ENCODE data around the gene HYI.
"Not testable (repeated sequence)": the region's sequence is repeated elsewhere in the genome, so short reads cannot be mapped to it uniquely, and the experiment has no call there.

The HYI gene

DNA sequence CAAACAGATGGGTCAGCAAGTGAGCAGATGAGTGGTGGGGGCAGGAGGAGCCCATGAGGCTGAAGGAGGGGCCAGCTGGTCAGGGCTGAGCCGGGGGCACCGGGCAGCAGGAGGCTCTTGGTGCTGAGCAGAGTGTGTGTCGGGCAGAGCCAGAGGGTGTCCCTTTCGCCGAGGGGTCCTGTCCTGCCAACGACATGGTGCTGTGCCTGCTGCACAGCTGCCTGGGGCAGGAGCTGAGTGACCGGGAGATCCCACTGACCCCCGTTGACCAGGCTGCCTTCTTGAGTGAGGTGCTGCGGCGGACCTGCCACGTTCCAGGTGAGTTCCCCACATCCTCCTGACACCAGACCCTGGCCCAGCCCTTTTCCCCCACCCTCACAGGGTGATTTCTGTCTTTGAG is 27.5 kb downstream of the HYI start:
- no peak for DNase-seq

GRCh38 chr1:43425045-43425444 is 28.7 kb downstream of the HYI start:
- DNase-seq = no peak

- no peak for DNase-seq
These were observed 29.8 kb downstream of the HYI start for GRCh38 chr1:43423672-43424550.

GRCh38 chr1:43422995-43423671 is 30.6 kb downstream of the HYI start:
- DNase-seq = no peak

- DNase-seq = no peak
These were observed 31.6 kb downstream of the HYI start for GRCh38 chr1:43421976-43422750.

DNA sequence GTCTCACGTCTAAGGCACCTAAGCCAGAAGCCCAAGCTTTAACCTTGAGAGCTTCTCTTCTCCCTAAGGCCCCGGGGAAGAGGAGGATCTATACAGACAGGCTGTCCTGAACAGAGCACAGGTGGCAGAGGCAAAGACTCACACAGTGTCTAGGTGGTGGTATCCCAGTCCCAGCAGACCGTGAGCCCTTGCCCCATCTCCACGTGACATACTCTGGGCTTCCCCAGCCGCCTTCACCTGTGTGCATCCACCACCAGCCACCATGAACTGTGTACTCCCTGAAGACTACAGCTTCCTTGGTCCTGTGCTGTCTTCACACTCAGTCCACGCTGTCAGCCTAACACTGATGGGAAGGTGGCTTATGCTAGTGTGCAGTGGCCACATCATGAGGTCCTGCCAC is 32.3 kb downstream of the HYI start:
- no peak for DNase-seq

GRCh38 chr1:43420874-43421273 is 32.9 kb downstream of the HYI start:
- DNase-seq = no peak

- DNase-seq = no peak
These were observed 33.9 kb downstream of the HYI start for GRCh38 chr1:43419627-43420425.

DNA sequence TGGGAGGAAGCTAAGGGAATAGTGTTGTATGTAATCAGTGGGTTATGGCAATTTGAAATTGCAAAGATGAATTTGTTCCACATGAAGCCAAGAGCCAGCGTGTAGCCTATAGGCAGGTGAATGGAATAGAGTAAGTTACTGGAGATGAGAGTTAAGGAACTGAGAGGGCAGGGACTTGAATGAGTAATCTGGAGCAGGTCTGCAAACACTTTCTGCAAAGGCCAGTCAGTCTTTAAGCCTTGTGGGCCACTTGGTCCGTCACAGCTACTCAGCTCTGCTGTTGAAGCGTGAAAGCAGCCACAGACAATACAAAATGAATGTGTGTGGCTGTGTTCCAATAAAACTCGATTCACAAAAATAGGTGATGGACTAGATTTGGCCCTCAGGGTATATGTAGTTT is 34.9 kb downstream of the HYI start:
- no peak for DNase-seq

DNA sequence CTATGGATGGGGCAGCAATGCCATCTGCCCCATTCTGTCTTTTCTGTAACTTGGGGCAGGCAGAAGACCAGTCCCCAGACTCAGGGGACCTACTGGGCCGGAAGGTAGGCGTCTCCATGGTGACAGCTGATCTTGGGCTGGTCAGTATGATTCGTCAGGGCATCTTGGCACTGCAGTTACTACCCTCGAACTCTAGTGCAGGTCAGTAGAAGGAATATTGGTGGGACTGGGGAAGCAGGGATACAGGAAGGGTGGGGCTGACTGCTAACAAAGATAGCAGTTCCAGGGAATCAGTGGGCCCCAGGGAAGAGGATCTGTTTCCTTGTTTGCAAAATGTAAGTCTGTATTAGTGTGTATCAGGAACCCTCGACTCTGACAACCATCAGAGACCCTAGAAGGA is 37.8 kb downstream of the HYI start:
- DNase-seq = no peak

GRCh38 chr1:43414634-43415223 is 39.0 kb downstream of the HYI start:
- DNase-seq = peak; percentile 42

- DNase-seq = not testable (repeated sequence)
These were observed 40.3 kb downstream of the HYI start for GRCh38 chr1:43413426-43413825.

DNA sequence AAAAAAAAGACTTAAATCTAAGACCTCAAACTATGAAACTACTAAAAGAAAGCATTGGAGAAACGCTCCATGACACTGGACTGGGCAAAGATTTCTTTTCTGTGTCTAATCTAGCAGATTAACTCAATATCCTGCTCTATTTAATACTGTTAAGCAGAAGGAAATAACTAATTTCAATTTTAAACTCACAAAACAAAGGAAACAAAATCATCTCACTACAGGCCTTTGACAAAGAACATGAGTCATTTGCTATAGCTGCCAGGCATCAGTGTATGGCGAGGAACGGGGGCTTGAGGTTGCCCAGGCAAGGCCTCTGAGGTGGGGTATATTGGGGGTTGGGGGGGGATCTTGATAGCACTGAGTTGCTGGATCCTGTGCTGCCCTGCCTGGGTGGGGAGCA is 43.2 kb downstream of the HYI start:
- no peak for DNase-seq

- DNase-seq = no peak
These were observed 47.9 kb downstream of the HYI start for GRCh38 chr1:43405876-43406234.

DNA sequence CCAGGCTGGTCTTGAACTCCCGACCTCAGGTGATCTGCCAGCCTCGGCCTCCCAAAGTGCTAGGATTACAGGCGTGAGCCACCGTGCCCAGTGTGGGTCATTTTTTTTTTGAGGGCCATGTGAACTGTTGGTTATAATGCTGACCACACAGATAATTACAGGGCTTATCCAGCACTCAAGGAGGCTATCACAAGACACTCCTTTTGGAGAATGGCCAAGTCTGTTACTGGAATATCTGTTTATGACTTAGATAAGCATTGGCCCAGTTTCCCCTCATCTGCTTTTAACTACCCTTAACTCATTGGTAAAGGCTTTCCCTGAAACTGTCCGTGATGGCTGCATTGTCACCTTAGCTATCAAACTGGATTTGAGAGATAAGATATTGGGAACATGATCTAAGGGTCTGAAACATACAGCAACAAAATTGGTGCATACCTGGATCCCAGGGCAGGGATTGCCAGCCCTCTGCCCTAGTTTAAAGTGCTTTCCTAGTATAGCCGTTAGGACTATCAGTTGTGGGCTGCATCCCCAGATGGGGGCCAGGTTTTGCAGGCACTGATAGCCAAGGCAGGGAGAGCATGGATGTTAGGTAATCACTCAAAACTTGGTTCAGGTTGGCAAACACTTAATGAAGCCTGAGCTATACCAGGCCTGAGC is 48.4 kb downstream of the HYI start:
- DNase-seq = no peak

DNA sequence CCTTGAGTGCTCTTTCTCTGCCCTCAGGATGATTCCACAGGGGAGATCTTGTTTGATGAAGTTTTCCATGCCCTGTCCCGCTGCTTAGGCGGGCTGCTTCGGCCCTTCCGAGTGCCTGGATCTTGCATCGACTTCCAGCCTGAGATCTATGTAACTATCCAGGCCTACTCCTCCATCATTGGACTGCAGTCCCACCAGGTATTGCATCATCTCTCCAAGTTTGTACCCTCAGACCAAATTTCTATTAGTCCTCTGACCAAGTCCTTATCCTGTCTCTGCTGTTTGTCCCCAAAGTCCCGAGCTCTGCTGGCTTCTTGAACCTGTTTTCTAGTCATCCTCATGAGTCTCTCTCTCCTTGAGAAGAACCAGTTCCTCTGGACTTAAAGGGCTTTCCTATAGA is 49.4 kb downstream of the HYI start:
- no peak for DNase-seq

- no peak for DNase-seq
These were observed 51.5 kb downstream of the HYI start for GRCh38 chr1:43402089-43402865.

Measured in HCEC 1CT (cell line).